H1 (cell line): Measurements from ENCODE around the gene ACP4. TPM values are rescaled to one million over a fixed set of nuclear protein-coding genes. Genes with fewer than 3 reads are reported as not detected.

ENCODE experiments used
- CTCF ChIA-PET: fragments of 300-600 bp; sonication (Branson Sonifier 250); formaldehyde crosslinking; loops from one replicate; lab custom pipeline; 2021; ENCODE audit not compliant: partially characterized antibody; lab: Charles Lee
- POLR2A ChIA-PET: fragments of 300-600 bp; sonication (Branson Sonifier 250); formaldehyde crosslinking; loops from one replicate; lab custom pipeline; 2021; ENCODE audit warnings: inconsistent platforms; ENCODE audit not compliant: partially characterized antibody; lab: Charles Lee
- DNase-seq, 2 experiments: peaks; one replicate each; pipeline versions ENCODE4 v3.0.0 to v3.0.0-alpha.2; 2010 to 2022; ENCODE audit warnings: low spot score in 2 of 2, low read depth in 1 of 2, mixed read lengths in 1 of 2
- FAIRE-seq: peaks from 2 replicates; lab custom pipeline; 2011; peaks lifted over from hg19 to GRCh38; lab: Jason Lieb, UNC
- H2AFZ ChIP-seq: 2 replicates; pipeline ENCODE4 v1.8.1; 2012; ENCODE audit warnings: low read length, inconsistent platforms
- H2AK5ac ChIP-seq: 2 replicates; pipeline ENCODE4 v1.6.1; 2013; ENCODE audit warnings: low read depth, low read length
- H2BK120ac ChIP-seq: replicated peaks from 2 replicates; pipeline ENCODE3; 2013; ENCODE audit warnings: low read depth, low read length, inconsistent platforms
- H2BK12ac ChIP-seq: 2 replicates; pipeline ENCODE4 v1.6.1; 2013; ENCODE audit warnings: low read depth, low read length
- H2BK15ac ChIP-seq: 2 replicates; pipeline ENCODE4 v1.6.1; 2013; ENCODE audit warnings: low read length
- H2BK20ac ChIP-seq: 2 replicates; pipeline ENCODE4 v1.6.1; 2013; ENCODE audit warnings: low read length
- H2BK5ac ChIP-seq: 2 replicates; pipeline ENCODE4 v1.6.1; 2013; ENCODE audit warnings: low read depth, low read length
- H3K14ac ChIP-seq: 2 replicates; pipeline ENCODE4 v1.6.1; 2013; ENCODE audit warnings: inconsistent platforms; ENCODE audit not compliant: insufficient read length
- H3K18ac ChIP-seq: 2 replicates; pipeline ENCODE4 v1.6.1; 2013; ENCODE audit warnings: low read length; ENCODE audit errors: extremely low read depth
- H3K23ac ChIP-seq: 2 replicates; pipeline ENCODE4 v1.6.1; 2013; ENCODE audit warnings: inconsistent platforms; ENCODE audit not compliant: insufficient read length
- H3K23me2 ChIP-seq: 2 replicates; pipeline ENCODE4 v1.6.1; 2013; ENCODE audit warnings: low read depth, low read length
- H3K27ac ChIP-seq: 2 replicates; pipeline ENCODE4 v1.6.1; 2011; ENCODE audit warnings: low read depth, low read length, inconsistent platforms
- H3K27me3 ChIP-seq, 4 experiments: replicated peaks in 1 of 4; 1 replicate in 1 of 4; 2 replicates in 3 of 4; pipeline versions ENCODE4 v1.6.1 to v1.8.1; 2011 to 2013; ENCODE audit warnings: low read length in 3 of 4, mild to moderate bottlenecking in 3 of 4, inconsistent platforms in 2 of 4, mixed read lengths in 2 of 4, moderate library complexity in 1 of 4; ENCODE audit not compliant: control insufficient read depth in 3 of 4, insufficient read depth in 3 of 4; ENCODE audit errors: extremely low read depth in 1 of 4
- H3K36me3 ChIP-seq, 4 experiments: 2 replicates each; pipeline versions ENCODE4 v1.6.1 to v1.8.1; 2011 to 2013; ENCODE audit warnings: mild to moderate bottlenecking in 4 of 4, low read length in 3 of 4, moderate library complexity in 2 of 4, control low read depth in 1 of 4, inconsistent platforms in 1 of 4; ENCODE audit not compliant: insufficient read depth in 4 of 4, control insufficient read depth in 2 of 4
- H3K4ac ChIP-seq: replicated peaks from 2 replicates; pipeline ENCODE3; 2013; ENCODE audit warnings: low read length, low read depth, mixed read lengths, inconsistent platforms; ENCODE audit not compliant: insufficient read length
- H3K4me1 ChIP-seq, 4 experiments: replicated peaks in 1 of 4; 1 replicate in 1 of 4; 2 replicates in 3 of 4; pipeline versions ENCODE4 v1.6.1 to v1.8.1; 2011 to 2013; ENCODE audit warnings: low read length in 3 of 4, inconsistent platforms in 2 of 4, mixed read lengths in 1 of 4; ENCODE audit not compliant: insufficient read depth in 4 of 4, control insufficient read depth in 3 of 4
- H3K4me2 ChIP-seq, 2 experiments: 2 replicates each; pipeline versions ENCODE4 v1.6.1 to v1.8.1; 2011 to 2013; ENCODE audit warnings: low read depth in 2 of 2, low read length in 2 of 2, control low read depth in 1 of 2, inconsistent platforms in 1 of 2, mild to moderate bottlenecking in 1 of 2; ENCODE audit not compliant: insufficient read depth in 1 of 2
- H3K4me3 ChIP-seq, 4 experiments: fragments of 200-600, 300-600 bp in 1 of 4; sonication (generic), shearing (Covaris generic), sonication (Bioruptor Twin) in 1 of 4; 2 replicates each; pipeline versions ENCODE4 v1.5.1 to v1.8.1; 2011 to 2016; ENCODE audit warnings: low read length in 4 of 4, low read depth in 3 of 4, control low read depth in 2 of 4, inconsistent platforms in 2 of 4, mild to moderate bottlenecking in 2 of 4, mixed read lengths in 1 of 4, moderate library complexity in 1 of 4; ENCODE audit not compliant: insufficient read depth in 2 of 4; ENCODE audit errors: extremely low read depth in 1 of 4
- H3K56ac ChIP-seq: replicated peaks from 2 replicates; pipeline ENCODE3; 2013; ENCODE audit warnings: low read depth, mild to moderate bottlenecking, mixed read lengths, low read length, inconsistent platforms; ENCODE audit not compliant: insufficient read length
- H3K79me1 ChIP-seq: 2 replicates; pipeline ENCODE4 v1.6.1; 2013; ENCODE audit warnings: low read depth, low read length, control low read depth
- H3K79me2 ChIP-seq, 2 experiments: 2 replicates each; pipeline versions ENCODE4 v1.6.1 to v1.8.1; 2012 to 2013; ENCODE audit warnings: low read length in 2 of 2, mild to moderate bottlenecking in 2 of 2, inconsistent platforms in 1 of 2; ENCODE audit not compliant: insufficient read depth in 2 of 2, control insufficient read depth in 1 of 2
- H3K9ac ChIP-seq, 4 experiments: replicated peaks in 1 of 4; 1 replicate in 1 of 4; 2 replicates in 3 of 4; pipeline versions ENCODE4 v1.6.1 to v1.8.1; 2011 to 2013; ENCODE audit warnings: low read depth in 3 of 4, low read length in 3 of 4, control low read depth in 2 of 4, mild to moderate bottlenecking in 2 of 4, moderate library complexity in 2 of 4, inconsistent platforms in 1 of 4; ENCODE audit errors: extremely low read depth in 1 of 4
- H3K9me3 ChIP-seq, 2 experiments: 2 replicates each; pipeline versions ENCODE4 v1.6.1 to v1.8.1; 2012 to 2013; ENCODE audit warnings: mild to moderate bottlenecking in 2 of 2, moderate library complexity in 2 of 2, control low read depth in 1 of 2, inconsistent platforms in 1 of 2, low read depth in 1 of 2, low read length in 1 of 2, mixed read lengths in 1 of 2; ENCODE audit not compliant: insufficient read depth in 2 of 2
- H4K20me1 ChIP-seq, 2 experiments: replicated peaks in 1 of 2; 2 replicates each; pipeline versions ENCODE3 to v1.8.1; 2011 to 2013; ENCODE audit warnings: inconsistent platforms in 2 of 2, low read length in 2 of 2, mild to moderate bottlenecking in 1 of 2; ENCODE audit not compliant: insufficient read depth in 2 of 2, control insufficient read depth in 1 of 2
- H4K5ac ChIP-seq: 2 replicates; pipeline ENCODE4 v1.6.1; 2013; ENCODE audit warnings: low read length, low read depth, mixed read lengths, inconsistent platforms; ENCODE audit not compliant: insufficient read length
- H4K8ac ChIP-seq: 2 replicates; pipeline ENCODE4 v1.8.0; 2013; ENCODE audit warnings: mild to moderate bottlenecking, moderate library complexity, low read length, inconsistent platforms; ENCODE audit not compliant: insufficient read depth; ENCODE audit errors: extremely low read depth
- H4K91ac ChIP-seq: replicated peaks from 2 replicates; pipeline ENCODE3; 2013; ENCODE audit warnings: low read length, mixed read lengths, inconsistent platforms; ENCODE audit not compliant: insufficient read length
- CHD2 ChIP-seq: IDR thresholded peaks from 2 replicates; pipeline ENCODE4 v1.6.1; 2012; ENCODE audit warnings: low read length, improper control_type of control experiment
- GTF2F1 ChIP-seq: IDR thresholded peaks from 2 replicates; pipeline ENCODE4 v1.6.1; 2012; ENCODE audit warnings: low read depth, low read length, improper control_type of control experiment, borderline replicate concordance
- KDM1A ChIP-seq: fragments of 200-600, 300-600 bp; sonication (generic); IDR thresholded peaks from 2 replicates; pipeline ENCODE4 v1.7.1; 2016; ENCODE audit warnings: mild to moderate bottlenecking, low read length, borderline replicate concordance
- PHF8 ChIP-seq: fragments of 200-600 bp; sonication (generic); conservative IDR thresholded peaks from 2 replicates; pipeline ENCODE4 v1.7.1; 2012; ENCODE audit warnings: low read depth, mild to moderate bottlenecking, inconsistent platforms, low read length, moderate library complexity
- RBBP5 ChIP-seq: IDR thresholded peaks from 2 replicates; pipeline ENCODE4 v1.7.1; 2012; ENCODE audit warnings: low read depth, mild to moderate bottlenecking, inconsistent platforms, low read length, moderate library complexity, borderline replicate concordance
- SP1 ChIP-seq: IDR thresholded peaks from 2 replicates; pipeline ENCODE4 v1.6.1; 2011; ENCODE audit warnings: low read depth, low read length
- SP4 ChIP-seq: IDR thresholded peaks from 2 replicates; pipeline ENCODE4 v1.6.1; 2012; ENCODE audit warnings: low read length, inconsistent platforms
- SUZ12 ChIP-seq: fragments of 200-600 bp; sonication (generic); IDR thresholded peaks from 2 replicates; pipeline ENCODE4 v1.6.1; 2012; ENCODE audit warnings: mild to moderate bottlenecking, inconsistent platforms, low read length, moderate library complexity, mixed read lengths
- TAF1 ChIP-seq: IDR thresholded peaks from 2 replicates; pipeline ENCODE4 v1.6.1; 2011; ENCODE audit warnings: mild to moderate bottlenecking, low read depth, low read length
- TBP ChIP-seq: IDR thresholded peaks from 2 replicates; pipeline ENCODE4 v1.6.1; 2011; ENCODE audit warnings: low read depth, low read length, improper control_type of control experiment
- WGBS, 2 experiments: shearing (Covaris generic) in 1 of 2; methylation state at CpG; one replicate each; pipeline versions ENCODE4 v1.1.6 to v1.1.7; 2013 to 2015; ENCODE audit warnings: low lambda C conversion rate in 2 of 2, mixed read lengths in 2 of 2, inconsistent platforms in 1 of 2, low coverage in 1 of 2, missing lambda C conversion rate in 1 of 2; ENCODE audit not compliant: insufficient replicate concordance in 2 of 2, insufficient coverage in 1 of 2, insufficient read length in 1 of 2; ENCODE audit errors: extremely low coverage in 1 of 2, missing lambda C conversion rate in 1 of 2; 5-methylcytosine and 5-hydroxymethylcytosine counted together
- polyA plus RNA-seq, 7 experiments: library from polyadenylated mRNA; depleted of rRNA in 3 of 7; stranded (reverse) in 5 of 7; unstranded in 2 of 7; fragments of >200 nt in 5 of 7; fragments of 200-250 nt in 2 of 7; gene quantifications; 1 replicate in 5 of 7; 2 replicates in 1 of 7; 4 replicates in 1 of 7; pipeline versions ENCODE4 v1.2.1 to v1.2.3, GENCODE V29; 2011 to 2013; ENCODE audit warnings: missing spikeins in 2 of 7, mixed read lengths in 2 of 7
- total RNA-seq: library from RNA; stranded (reverse); fragmentation: NEBNext Ultra II Directional; extraction: Animal tissue kit (Norgen Biotek cat#: 25700); gene quantifications from 2 replicates; pipeline ENCODE4 v1.2.1, GENCODE V29; 2021
- TF ChIP-seq, protein P1 (sequence below): IDR thresholded peaks from 2 replicates; pipeline ENCODE4 v1.6.1; 2011; ENCODE audit warnings: low read depth, mild to moderate bottlenecking, low read length; ENCODE audit not compliant: insufficient read depth

Gene ACP4
- total and polyA plus RNA-seq, 2 of the 8 experiments (the other 6 are each of a cell fraction or from before 2014, with no cell fraction given), result not detected

GRCh38 chr19:50833802-50834167 lies 43.6 kb downstream of the ACP4 start:
- H4K91ac ChIP-seq, result no peak overlapping the region
- H3K56ac ChIP-seq, result no peak overlapping the region
- H3K79me2 ChIP-seq, result no peaks in the 10 kb centered on the region
- no peak overlapping the region for H2BK120ac ChIP-seq
- H3K36me3 ChIP-seq, result no peaks in the 10 kb centered on the region
- peaks cover 0 to 22% (median 7%) of the 10 kb centered on the region in 4 experiments; a peak in 6 of 7 replicates for H3K27me3 ChIP-seq
- H2BK20ac ChIP-seq, result no peak overlapping the region
- peaks cover 0 to 7% (median 2%) of the 10 kb centered on the region in 4 experiments; a peak in 3 of 7 replicates for H3K4me1 ChIP-seq
- H3K23me2 ChIP-seq, result peaks cover 8% of the 10 kb centered on the region; the same call in 1 of the 2 replicates
- H3K4me2 ChIP-seq, result no peak overlapping the region
- CTCF ChIA-PET, result interaction anchor here (0.6 to 1.7 kb wide), 3 partner anchors 10 to 88 kb away, joined by 4 to 7 read pairs (median 4); no protein-coding TSS in a partner anchor
- DNase-seq (no peak), FAIRE-seq (no peak)
- H2AK5ac ChIP-seq, result no peak overlapping the region
- H4K8ac ChIP-seq, result no peak overlapping the region
- TF ChIP-seq SUZ12 (no peak), CHD2 (no peak), TAF1 (no peak), SP4 (no peak), RBBP5 (no peak), PHF8 (no peak), GTF2F1 (no peak), TBP (no peak), SP1 (no peak), KDM1A (no peak)
- TF ChIP-seq, protein P1, sequence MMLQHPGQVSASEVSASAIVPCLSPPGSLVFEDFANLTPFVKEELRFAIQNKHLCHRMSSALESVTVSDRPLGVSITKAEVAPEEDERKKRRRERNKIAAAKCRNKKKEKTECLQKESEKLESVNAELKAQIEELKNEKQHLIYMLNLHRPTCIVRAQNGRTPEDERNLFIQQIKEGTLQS, result no peak
- no peak overlapping the region for H2BK12ac ChIP-seq
- no peak overlapping the region for H2BK5ac ChIP-seq
- no peaks in the 10 kb centered on the region for H3K79me1 ChIP-seq
- H3K27ac ChIP-seq, result no peak overlapping the region
- H2AFZ ChIP-seq, result no peak overlapping the region
- POLR2A ChIA-PET, result interaction anchor here (1.7 to 2.0 kb wide), 2 partner anchors 29 kb away, joined by 6 to 10 read pairs; no protein-coding TSS in a partner anchor
- H4K5ac ChIP-seq, result no peak overlapping the region
- no peaks in the 10 kb centered on the region for H4K20me1 ChIP-seq
- no peak overlapping the region for H3K4me3 ChIP-seq
- H3K18ac ChIP-seq, result no peak overlapping the region
- H3K23ac ChIP-seq, result no peak overlapping the region
- no peak overlapping the region for H3K4ac ChIP-seq
- no peak overlapping the region for H2BK15ac ChIP-seq
- no peak overlapping the region for H3K9ac ChIP-seq
- H3K9me3 ChIP-seq, result no peaks in the 10 kb centered on the region
- no peak overlapping the region for H3K14ac ChIP-seq
- WGBS, 2 experiments, result 91% methylated on average over 6 of the region's 6 CpGs; no CpG with 5 or more reads in 1 of the 2 experiments
